DND-41 (cell line): ENCODE results near the gene CNOT10.

Experiments used
- ATAC-seq: fragments of 200-7000 bp; cut with Tn5 transposase; 3 replicates; pipeline ENCODE4 v1.9.1; 2021; ENCODE audit warnings: low read depth; ENCODE audit not compliant: insufficient read depth
- DNase-seq: peaks from one replicate; pipeline ENCODE4 v3.0.0-alpha.2; 2020
- H2AFZ ChIP-seq: 2 replicates; pipeline ENCODE4 v1.6.0; 2012; ENCODE audit warnings: low read depth, low read length
- H3K27ac ChIP-seq: 2 replicates; pipeline ENCODE4 v1.5.1; 2012; ENCODE audit warnings: low read length, inconsistent platforms
- H3K27me3 ChIP-seq: fragments of 200-600 bp; sonication (generic); 2 replicates; pipeline ENCODE4 v1.6.0; 2012; ENCODE audit warnings: low read length, mild to moderate bottlenecking, inconsistent platforms; ENCODE audit not compliant: insufficient read depth, poor library complexity
- H3K36me3 ChIP-seq: 2 replicates; pipeline ENCODE4 v1.5.1; 2012; ENCODE audit warnings: low read length, inconsistent platforms; ENCODE audit not compliant: insufficient read depth
- H3K4me1 ChIP-seq: 2 replicates; pipeline ENCODE4 v1.5.1; 2012; ENCODE audit warnings: mild to moderate bottlenecking, low read length; ENCODE audit not compliant: insufficient read depth
- H3K4me2 ChIP-seq: 2 replicates; pipeline ENCODE4 v1.6.0; 2012; ENCODE audit warnings: mild to moderate bottlenecking, moderate library complexity, low read length, inconsistent platforms; ENCODE audit not compliant: insufficient read depth
- H3K4me3 ChIP-seq, 2 experiments: fragments of 200-600 bp in 1 of 2; shearing (Covaris generic) in 1 of 2; 2 replicates each; pipeline ENCODE4 v1.5.1; 2012 to 2016; ENCODE audit warnings: inconsistent platforms in 2 of 2, low read length in 2 of 2, mild to moderate bottlenecking in 2 of 2, low read depth in 1 of 2, moderate library complexity in 1 of 2
- H3K79me2 ChIP-seq: 2 replicates; pipeline ENCODE4 v1.6.0; 2012; ENCODE audit warnings: low read length, inconsistent platforms; ENCODE audit not compliant: insufficient read depth
- H3K9ac ChIP-seq: 2 replicates; pipeline ENCODE4 v1.6.0; 2012; ENCODE audit warnings: low read depth, mild to moderate bottlenecking, inconsistent platforms, low read length, moderate library complexity
- H3K9me3 ChIP-seq: 2 replicates; pipeline ENCODE4 v1.5.1; 2012; ENCODE audit warnings: low read length, moderate library complexity, mild to moderate bottlenecking, inconsistent platforms; ENCODE audit not compliant: insufficient read depth, severe bottlenecking
- H4K20me1 ChIP-seq: 2 replicates; pipeline ENCODE4 v1.6.0; 2012; ENCODE audit warnings: low read length; ENCODE audit not compliant: insufficient read depth
- CTCF ChIP-seq: IDR thresholded peaks from 2 replicates; pipeline ENCODE4 v1.5.1; 2012; ENCODE audit warnings: borderline replicate concordance, low read length, moderate library complexity, mild to moderate bottlenecking; ENCODE audit not compliant: poor library complexity, severe bottlenecking; ENCODE audit errors: extremely low read depth
- EZH2 ChIP-seq: IDR thresholded peaks from 3 replicates; pipeline ENCODE4 v1.6.1; 2012; ENCODE audit warnings: borderline replicate concordance, low read depth, mild to moderate bottlenecking, moderate library complexity, low read length, inconsistent platforms; ENCODE audit not compliant: severe bottlenecking

Gene CNOT10

DNA sequence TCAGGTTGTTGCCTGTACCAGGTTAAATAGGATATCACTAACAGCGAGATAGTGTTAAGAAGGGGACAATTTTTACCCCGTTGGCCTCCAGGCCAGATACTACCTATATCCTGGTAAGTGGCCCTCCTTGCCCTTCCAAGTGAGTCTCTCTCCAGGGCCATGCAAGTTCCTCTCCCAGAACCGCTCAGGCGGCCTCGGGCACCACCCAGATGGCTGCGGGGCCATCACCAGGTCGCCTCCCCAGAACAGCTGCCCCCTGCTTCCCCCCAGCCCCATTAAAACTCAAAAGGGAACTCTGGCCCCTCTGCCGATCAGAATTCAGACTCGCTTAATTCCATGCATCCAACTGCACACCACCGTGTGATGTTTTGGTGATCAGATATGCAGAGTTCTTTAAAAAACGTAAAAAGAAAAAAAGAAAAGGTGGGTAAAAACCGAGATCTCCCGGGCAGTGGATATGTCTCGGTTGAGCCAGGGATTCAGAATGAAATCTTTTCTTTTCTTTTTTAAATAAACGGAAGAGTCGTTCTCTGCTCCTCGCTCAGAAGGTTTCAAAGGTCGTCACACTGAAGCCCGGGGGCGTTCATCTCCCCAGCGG lies 131.0 kb downstream of the CNOT10 start:
- Histone ChIP-seq H3K4me2 (peak overlapping the region; percentile 66), H2AFZ (peak overlapping the region; percentile 35; the same call in 1 of the 2 replicates), H3K27ac (no peak overlapping the region), H3K36me3 (no peaks in the 10 kb centered on the region), H3K27me3 (peaks cover 6% of the 10 kb centered on the region), H4K20me1 (no peaks in the 10 kb centered on the region), H3K4me3 (no peak overlapping the region; a peak in 1 of 4 replicates), H3K79me2 (0 out of 2 replicates have a peak, but pooled peaks cover 2% of the 10 kb centered on the region), H3K9ac (peak overlapping the region; percentile 69; the same call in 1 of the 2 replicates), H3K4me1 (peaks cover 35% of the 10 kb centered on the region), H3K9me3 (no peaks in the 10 kb centered on the region)
- ATAC-seq (no peak), DNase-seq (no peak)
- no peak for TF ChIP-seq CTCF
- TF ChIP-seq EZH2 = no peak

- H3K9ac ChIP-seq = peak overlapping the region; percentile 69
- DNase-seq = peak; percentile 72
Observed at GRCh38 chr3:32816439-32817256, 131.7 kb downstream of the CNOT10 start.

GRCh38 chr3:32817257-32817557 lies 132.2 kb downstream of the CNOT10 start:
- ATAC-seq (peak; percentile 26; the same call in 2 of the 3 replicates), DNase-seq (no peak)
- peak overlapping the region; percentile 66 for H3K4me2 ChIP-seq
- TF ChIP-seq EZH2 (no peak), CTCF (no peak)
- H3K9me3 ChIP-seq = no peaks in the 10 kb centered on the region
- 0 out of 2 replicates have a peak, but pooled peaks cover 2% of the 10 kb centered on the region for H3K79me2 ChIP-seq
- peak overlapping the region in 1 of 2 experiments; percentile 57; a peak in 2 of 4 replicates for H3K4me3 ChIP-seq
- no peaks in the 10 kb centered on the region for H4K20me1 ChIP-seq
- peak overlapping the region; percentile 61 for H2AFZ ChIP-seq
- no peaks in the 10 kb centered on the region for H3K36me3 ChIP-seq
- no peak overlapping the region for H3K27ac ChIP-seq
- peaks cover 35% of the 10 kb centered on the region for H3K4me1 ChIP-seq
- H3K9ac ChIP-seq = peak overlapping the region; percentile 69; the same call in 1 of the 2 replicates
- H3K27me3 ChIP-seq = peaks cover 6% of the 10 kb centered on the region

More at GRCh38 chr3:32816439-32817256, 131.7 kb downstream of the CNOT10 start:
- peak; percentile 49 for TF ChIP-seq EZH2
- no peak for TF ChIP-seq CTCF
- ATAC-seq = peak; percentile 76
- Histone ChIP-seq H3K4me2 (peak overlapping the region; percentile 66), H3K27ac (peak overlapping the region; percentile 59), H3K9me3 (no peaks in the 10 kb centered on the region), H3K79me2 (0 out of 2 replicates have a peak, but pooled peaks cover 2% of the 10 kb centered on the region), H3K4me1 (peaks cover 35% of the 10 kb centered on the region), H4K20me1 (no peaks in the 10 kb centered on the region), H3K36me3 (no peaks in the 10 kb centered on the region), H2AFZ (peak overlapping the region; percentile 61), H3K27me3 (peaks cover 6% of the 10 kb centered on the region), H3K4me3 (peak overlapping the region; percentile 21 to 57; a peak in 3 of 4 replicates)
